HG03342 (cell line): ENCODE measurements around the gene SUSD4.
"Not testable (repeated sequence)": the region's sequence is repeated elsewhere in the genome, so short reads cannot be mapped to it uniquely, and the experiment has no call there.

Experiments
- ATAC-seq: cut with Tn5 transposase; IDR thresholded peaks from one replicate; pipeline ENCODE4 v1.9.1; 2021; ENCODE audit warnings: mild to moderate bottlenecking, moderate library complexity; ENCODE audit not compliant: unreplicated experiment

SUSD4 gene

GRCh38 chr1:223299553-223299952 lies 64.4 kb downstream of the SUSD4 start:
- no peak for ATAC-seq

DNA sequence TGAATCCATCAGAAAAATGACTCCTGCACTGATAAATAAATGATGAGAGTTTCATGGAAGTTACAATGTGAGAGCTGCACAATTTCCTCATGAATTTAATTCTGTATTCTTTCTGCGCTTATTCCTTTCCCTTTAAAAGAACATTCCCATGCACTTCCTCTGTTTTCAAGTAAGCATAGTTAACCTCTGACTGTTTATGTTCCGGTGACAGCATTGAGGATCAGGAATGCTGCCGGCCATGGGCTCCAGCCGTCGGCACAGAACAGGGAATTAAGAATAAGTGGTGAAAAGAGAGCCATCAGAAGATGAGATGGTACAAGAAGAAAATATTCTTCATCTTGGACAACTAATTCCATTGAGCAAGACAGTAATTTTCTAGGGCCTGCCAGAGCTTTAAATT lies 65.3 kb downstream of the SUSD4 start:
- no peak for ATAC-seq

GRCh38 chr1:223297800-223298199 lies 66.2 kb downstream of the SUSD4 start:
- no peak for ATAC-seq

- no peak for ATAC-seq
Observed at GRCh38 chr1:223291796-223292195, 72.2 kb downstream of the SUSD4 start.

DNA sequence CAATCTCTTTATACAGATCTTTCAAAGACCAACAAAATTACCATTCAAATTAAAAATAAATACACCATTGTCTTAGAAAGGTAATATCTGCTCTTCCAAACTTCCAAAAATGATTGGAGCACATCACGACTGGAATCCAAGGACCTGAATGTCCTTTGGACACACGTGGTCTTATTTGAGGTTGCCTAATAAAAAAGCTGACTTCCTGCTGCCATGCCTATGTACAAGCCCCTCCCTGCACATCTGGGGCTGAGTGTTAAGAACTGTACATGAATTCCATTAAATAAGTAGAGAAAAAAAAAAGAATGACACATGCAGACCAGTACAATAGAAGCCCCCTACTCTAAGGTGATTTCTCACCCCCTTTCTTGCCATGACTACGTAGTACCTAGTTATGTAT lies 73.6 kb downstream of the SUSD4 start:
- no peak for ATAC-seq

DNA sequence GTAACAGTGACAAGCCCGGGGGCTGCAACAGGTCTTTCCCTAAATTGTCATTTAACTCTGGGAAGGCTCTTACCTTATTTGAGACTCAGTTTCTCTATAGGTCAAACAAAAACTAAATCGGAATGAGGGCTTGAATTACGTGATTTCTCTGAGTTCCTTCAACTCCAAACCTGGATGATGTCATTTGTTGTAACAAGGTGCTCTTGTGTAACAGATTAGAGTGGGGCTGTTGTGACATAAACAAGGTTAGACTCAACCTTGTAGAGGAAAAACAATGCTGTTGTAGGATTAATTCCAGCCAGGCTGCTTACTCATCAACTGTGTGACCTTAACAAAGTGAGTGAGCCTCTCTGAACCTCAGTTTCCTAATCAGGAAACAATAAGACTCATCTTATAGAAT lies 74.4 kb downstream of the SUSD4 start:
- ATAC-seq: no peak

- ATAC-seq: no peak
Observed at GRCh38 chr1:223288826-223289225, 75.2 kb downstream of the SUSD4 start.

- no peak for ATAC-seq
Observed at GRCh38 chr1:223285452-223285851, 78.5 kb downstream of the SUSD4 start.

DNA sequence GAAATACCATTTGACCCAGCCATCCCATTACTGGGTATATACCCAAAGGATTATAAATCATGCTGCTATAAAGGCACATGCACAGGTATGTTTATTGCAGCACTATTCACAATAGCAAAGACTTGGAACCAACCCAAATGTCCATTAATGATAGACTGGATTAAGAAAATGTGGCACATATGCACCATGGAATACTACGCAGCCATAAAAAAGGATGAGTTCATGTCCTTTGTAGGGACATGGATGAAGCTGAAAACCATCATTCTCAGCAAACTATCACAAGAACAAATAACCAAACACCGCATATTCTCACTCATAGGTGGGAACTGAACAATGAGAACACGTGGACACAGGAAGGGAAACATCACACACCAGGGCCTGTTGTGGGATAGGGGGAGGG lies 80.3 kb downstream of the SUSD4 start:
- ATAC-seq: not testable (repeated sequence)

DNA sequence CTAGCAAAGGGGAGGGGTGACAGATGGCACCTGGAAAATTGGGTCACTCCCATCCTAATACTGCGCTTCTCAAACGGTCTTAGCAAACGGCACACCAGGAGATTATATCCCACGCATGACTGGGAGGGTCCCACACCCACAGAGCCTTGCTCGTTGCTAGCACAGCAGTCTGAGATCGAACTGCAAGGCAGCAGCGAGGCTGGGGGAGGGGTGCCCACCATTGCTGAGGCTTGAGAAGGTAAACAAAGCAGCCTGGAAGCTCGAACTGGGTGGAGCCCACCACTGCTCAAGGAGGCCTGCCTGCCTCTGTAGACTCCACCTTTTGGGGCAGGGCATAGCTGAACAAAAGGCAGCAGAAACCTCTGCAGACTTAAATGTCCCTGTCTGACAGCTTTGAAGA lies 85.7 kb downstream of the SUSD4 start:
- not testable (repeated sequence) for ATAC-seq

GRCh38 chr1:223276029-223276428 lies 87.9 kb downstream of the SUSD4 start:
- ATAC-seq: no peak

DNA sequence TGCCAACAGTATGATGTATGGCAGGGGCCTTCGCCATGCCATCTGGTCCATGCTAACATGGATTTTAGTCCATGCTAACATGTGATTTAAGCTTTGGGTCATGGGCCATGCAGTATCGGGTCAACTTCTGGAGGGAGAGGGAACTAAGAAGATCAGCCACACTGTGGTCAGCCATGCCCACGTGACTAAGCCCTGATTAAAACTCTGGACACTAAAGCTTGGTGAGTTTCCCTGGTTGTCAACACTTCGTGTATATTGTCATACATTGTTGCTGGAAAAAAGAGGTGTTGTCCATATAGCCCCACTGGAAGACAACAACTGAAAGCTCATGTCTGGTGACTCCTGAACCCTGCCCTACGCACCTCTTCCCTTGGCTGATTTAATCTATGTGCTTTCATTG lies 90.5 kb downstream of the SUSD4 start:
- no peak for ATAC-seq

GRCh38 chr1:223271085-223271781 lies 92.7 kb downstream of the SUSD4 start:
- ATAC-seq: no peak

- ATAC-seq: no peak
Observed at GRCh38 chr1:223270155-223270554, 93.8 kb downstream of the SUSD4 start.

GRCh38 chr1:223269006-223269405 lies 95.0 kb downstream of the SUSD4 start:
- ATAC-seq: no peak

DNA sequence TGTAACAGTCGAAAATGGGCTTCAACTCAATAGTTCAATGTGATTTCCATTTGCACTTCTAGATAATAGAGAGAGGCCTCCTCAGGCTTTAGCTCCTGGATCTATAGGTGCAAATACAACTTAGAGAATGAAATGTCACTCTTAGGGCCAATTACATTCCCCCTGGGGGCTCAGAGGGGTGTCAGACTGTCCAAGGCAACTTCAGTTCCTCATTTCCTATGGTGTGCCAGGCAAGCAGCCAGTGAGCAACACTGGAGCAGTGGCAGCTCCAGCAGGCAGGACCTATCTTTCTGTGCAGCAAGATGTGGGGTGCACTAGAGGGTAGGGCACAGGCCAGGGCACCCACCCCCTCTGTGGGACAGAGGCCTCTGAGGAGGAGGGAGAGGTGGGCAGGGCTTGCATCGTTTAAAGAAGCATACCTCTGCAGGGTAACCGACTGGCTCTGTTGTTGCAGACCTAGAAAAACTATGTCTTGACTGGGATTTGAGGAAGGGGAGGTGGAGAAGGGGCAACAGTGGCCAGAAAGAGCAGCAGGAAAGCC lies 97.3 kb downstream of the SUSD4 start:
- no peak for ATAC-seq

DNA sequence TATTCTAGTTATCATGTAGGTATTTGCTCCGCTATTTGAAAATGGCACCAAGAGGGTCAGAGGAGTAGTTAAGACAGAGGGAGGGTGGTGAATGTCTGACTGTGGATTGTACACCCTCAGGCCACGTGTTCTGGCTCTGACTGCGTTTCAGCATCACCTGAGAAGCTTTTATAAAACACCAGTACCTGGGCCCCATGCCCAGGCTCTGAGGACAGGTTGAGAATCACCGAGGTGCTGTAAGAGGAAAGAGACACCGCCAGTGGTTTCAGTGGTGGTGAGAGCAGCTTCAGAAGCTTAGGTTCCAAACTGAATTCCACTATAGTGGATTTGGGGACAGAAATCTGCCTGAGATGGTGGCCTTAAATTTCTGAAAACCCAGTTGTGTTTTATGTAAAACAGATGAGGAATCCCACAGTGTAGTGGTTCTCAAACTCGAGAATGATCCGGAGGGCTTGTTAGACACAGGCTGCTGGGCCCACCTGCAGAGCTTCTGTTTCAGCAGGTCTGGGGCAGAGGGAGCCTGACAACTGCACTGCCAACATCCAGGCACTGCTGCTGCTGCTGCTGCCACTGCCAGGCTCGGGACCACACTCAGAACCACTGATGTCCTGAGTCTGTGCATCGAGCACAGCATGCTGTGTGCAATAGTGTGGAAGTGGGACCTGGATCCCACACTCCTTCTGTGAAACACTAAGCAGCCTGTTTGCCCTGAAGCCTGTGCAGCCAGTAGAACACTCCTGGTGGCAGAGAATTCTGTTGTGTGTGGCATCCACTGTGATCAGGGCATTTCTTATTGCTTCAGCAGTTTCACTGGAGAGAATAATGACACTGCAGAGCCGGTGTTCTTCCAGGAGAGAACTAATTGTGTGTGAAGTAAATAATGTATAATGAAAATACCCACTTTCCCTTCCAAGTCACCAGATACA lies 98.7 kb downstream of the SUSD4 start:
- ATAC-seq: no peak

GRCh38 chr1:223264529-223264928 lies 99.4 kb downstream of the SUSD4 start:
- no peak for ATAC-seq

DNA sequence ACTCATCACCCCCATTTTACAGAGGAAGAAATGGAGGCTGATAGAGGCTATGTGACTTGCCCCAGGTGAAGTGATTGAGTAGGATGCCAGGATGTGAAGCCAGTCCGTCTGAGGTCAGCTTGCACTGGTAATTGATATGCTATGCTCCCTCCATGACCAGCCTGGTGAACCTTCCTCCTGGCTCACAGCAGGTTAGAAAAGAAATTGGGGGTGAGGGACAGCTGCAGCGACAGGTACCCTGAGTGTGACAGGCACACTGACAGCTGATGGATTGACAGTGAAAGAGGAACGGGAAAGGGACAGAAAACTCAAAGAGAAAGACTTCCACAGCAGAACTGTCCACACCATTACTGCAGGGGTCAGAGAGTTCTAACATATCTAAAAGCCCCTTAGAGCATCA lies 102.1 kb downstream of the SUSD4 start:
- ATAC-seq: no peak

DNA sequence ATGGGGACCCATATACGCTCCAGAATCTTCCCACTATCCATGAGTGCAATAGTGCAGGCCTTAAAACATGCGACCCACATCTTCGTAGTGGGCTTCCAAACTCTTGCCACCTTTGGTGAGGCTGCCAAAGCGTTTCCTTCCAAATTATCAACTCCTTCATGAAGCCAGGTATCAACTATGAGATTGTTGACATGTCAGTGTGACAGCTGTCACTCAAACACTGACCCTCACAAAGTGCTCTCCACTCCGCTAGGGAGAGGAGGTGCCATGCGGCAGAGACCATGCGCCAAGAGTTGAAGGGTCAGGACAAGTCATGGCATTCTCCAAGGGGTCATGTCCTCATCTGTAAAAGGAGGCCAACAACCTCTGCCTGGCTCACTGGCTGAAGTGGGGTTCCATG lies 103.3 kb downstream of the SUSD4 start:
- no peak for ATAC-seq

GRCh38 chr1:223259462-223259861 lies 104.5 kb downstream of the SUSD4 start:
- ATAC-seq: no peak

- ATAC-seq: no peak
Observed at GRCh38 chr1:223258751-223259198, 105.2 kb downstream of the SUSD4 start.
